ENCODE measurements around the gene CCDC180.

CCDC180 gene

GRCh38 chr9:97293818-97294217 lies 13.6 kb upstream of the CCDC180 start:
- Histone ChIP-seq H3K9ac (ENCODE audit: low read depth, low read length) (no peak overlapping the region), H3K27ac (ENCODE audit: low read length) (no peak overlapping the region), H3K36me3 (ENCODE audit: insufficient read depth, low read depth, low read length) (peaks cover 60% of the 10 kb centered on the region), H3K4me1 (ENCODE audit: insufficient read depth, low read length) (no peaks in the 10 kb centered on the region), H3K27me3 (ENCODE audit: insufficient read depth, low read length) (no peaks in the 10 kb centered on the region), H3K4me3 (ENCODE audit: low read length) (no peak overlapping the region), H3K9me3 (ENCODE audit: insufficient read depth, low read depth, low read length) (peaks cover 5% of the 10 kb centered on the region; the same call in 1 of the 2 replicates)

GRCh38 chr9:97297889-97298288 lies 9.6 kb upstream of the CCDC180 start:
- H3K4me3 ChIP-seq (ENCODE audit: low read length) = no peak overlapping the region
- no peaks in the 10 kb centered on the region for H3K27me3 ChIP-seq (ENCODE audit: insufficient read depth, low read length)
- H3K9me3 ChIP-seq (ENCODE audit: insufficient read depth, low read depth, low read length) = peaks cover 8% of the 10 kb centered on the region; the same call in 1 of the 2 replicates
- no peak overlapping the region for H3K9ac ChIP-seq (ENCODE audit: low read depth, low read length)
- no peak overlapping the region for H3K27ac ChIP-seq (ENCODE audit: low read length)
- H3K4me1 ChIP-seq (ENCODE audit: insufficient read depth, low read length) = no peaks in the 10 kb centered on the region
- H3K36me3 ChIP-seq (ENCODE audit: insufficient read depth, low read depth, low read length) = peaks cover 32% of the 10 kb centered on the region

DNA sequence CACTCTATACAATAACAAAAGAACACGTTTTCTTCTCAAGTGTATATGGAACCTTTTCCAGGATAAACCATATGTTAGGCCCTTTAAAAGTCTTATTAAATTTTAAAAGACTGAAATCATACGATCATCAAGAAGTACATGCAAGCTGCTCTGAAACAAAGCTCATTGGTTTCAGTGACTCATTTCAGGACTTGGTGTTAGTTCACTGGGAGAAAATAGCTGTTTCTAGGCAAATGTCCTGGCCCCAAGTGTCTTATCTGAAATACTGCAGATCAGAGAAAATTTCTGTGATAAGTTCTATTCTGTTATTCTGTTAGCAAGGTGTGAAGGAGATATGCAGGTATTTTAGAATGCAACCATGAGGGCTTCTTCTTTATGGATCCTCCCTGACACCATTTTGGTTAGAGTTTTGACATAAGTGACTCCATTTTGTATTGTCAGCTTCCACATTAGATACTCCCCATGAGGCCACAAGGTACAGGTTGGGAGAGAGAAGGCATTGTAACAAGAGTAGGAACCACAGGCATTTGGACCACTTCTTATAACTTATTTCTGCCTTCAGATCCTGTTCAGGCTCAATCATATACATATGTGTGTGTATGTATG lies 7.5 kb upstream of the CCDC180 start:
- H3K4me3 ChIP-seq (ENCODE audit: low read length) = no peak overlapping the region
- H3K27me3 ChIP-seq (ENCODE audit: insufficient read depth, low read length) = no peaks in the 10 kb centered on the region
- H3K27ac ChIP-seq (ENCODE audit: low read length) = no peak overlapping the region
- H3K4me1 ChIP-seq (ENCODE audit: insufficient read depth, low read length) = no peaks in the 10 kb centered on the region
- H3K9ac ChIP-seq (ENCODE audit: low read depth, low read length) = no peak overlapping the region
- peaks cover 13% of the 10 kb centered on the region for H3K36me3 ChIP-seq (ENCODE audit: insufficient read depth, low read depth, low read length)
- H3K9me3 ChIP-seq (ENCODE audit: insufficient read depth, low read depth, low read length) = peaks cover 8% of the 10 kb centered on the region; the same call in 1 of the 2 replicates

DNA sequence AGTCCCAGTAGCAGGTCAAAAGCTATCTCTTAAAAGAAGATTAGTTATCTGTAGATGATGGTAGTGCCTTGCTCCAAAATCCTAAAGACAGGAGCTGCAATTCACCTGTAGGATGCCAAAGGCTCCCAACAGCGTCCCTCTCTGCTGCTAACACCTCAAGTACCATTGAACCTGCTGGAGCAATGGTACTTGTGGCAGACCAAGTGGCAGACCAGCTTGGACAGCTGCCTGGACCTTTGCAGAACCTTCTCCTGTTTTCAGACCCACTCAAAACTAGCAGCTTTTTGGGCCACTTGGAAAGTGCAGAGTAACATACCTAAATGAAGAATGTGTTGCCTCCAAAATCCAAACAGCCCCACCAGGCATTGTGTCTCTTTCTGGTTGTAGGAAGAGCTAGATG lies 6.9 kb upstream of the CCDC180 start:
- Histone ChIP-seq H3K4me1 (ENCODE audit: insufficient read depth, low read length) (no peaks in the 10 kb centered on the region), H3K36me3 (ENCODE audit: insufficient read depth, low read depth, low read length) (peaks cover 6% of the 10 kb centered on the region; the same call in 1 of the 2 replicates), H3K9me3 (ENCODE audit: insufficient read depth, low read depth, low read length) (peaks cover 8% of the 10 kb centered on the region; the same call in 1 of the 2 replicates)

GRCh38 chr9:97301974-97302373 lies 5.5 kb upstream of the CCDC180 start:
- Histone ChIP-seq H3K9ac (ENCODE audit: low read depth, low read length) (no peak overlapping the region), H3K9me3 (ENCODE audit: insufficient read depth, low read depth, low read length) (peaks cover 8% of the 10 kb centered on the region; the same call in 1 of the 2 replicates)

More for the DNA sequence above, 6.9 kb upstream of the CCDC180 start:
- Histone ChIP-seq H3K9ac (ENCODE audit: low read depth, low read length) (no peak overlapping the region), H3K27ac (ENCODE audit: low read length) (no peak overlapping the region), H3K27me3 (ENCODE audit: insufficient read depth, low read length) (no peaks in the 10 kb centered on the region), H3K4me3 (ENCODE audit: low read length) (no peak overlapping the region)

DNA sequence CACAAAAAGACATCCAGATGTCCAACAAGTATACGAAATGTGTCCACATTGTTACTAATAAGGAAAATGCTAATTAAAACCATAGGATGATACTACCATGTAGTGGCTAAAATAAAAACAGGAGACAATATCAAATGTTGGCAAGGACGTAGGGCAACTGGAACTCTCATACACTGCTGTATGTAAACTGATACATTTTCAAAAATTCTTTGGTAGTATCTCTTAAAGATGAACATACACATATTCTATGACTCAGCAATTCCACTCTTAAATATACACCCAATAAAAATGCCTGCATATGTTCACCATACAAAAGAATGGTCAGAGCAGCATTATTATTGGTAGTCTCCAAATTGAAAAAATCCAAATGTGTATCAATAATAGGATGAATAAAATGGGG lies 2.9 kb upstream of the CCDC180 start:
- peaks cover 3% of the 10 kb centered on the region; the same call in 1 of the 2 replicates for H3K9me3 ChIP-seq (ENCODE audit: insufficient read depth, low read depth, low read length)
- H3K27me3 ChIP-seq (ENCODE audit: insufficient read depth, low read length) = no peaks in the 10 kb centered on the region
- no peak overlapping the region for H3K27ac ChIP-seq (ENCODE audit: low read length)
- H3K4me3 ChIP-seq (ENCODE audit: low read length) = no peak overlapping the region
- no peak overlapping the region for H3K9ac ChIP-seq (ENCODE audit: low read depth, low read length)
- H3K4me1 ChIP-seq (ENCODE audit: insufficient read depth, low read length) = peaks cover 5% of the 10 kb centered on the region; the same call in 1 of the 2 replicates
- H3K36me3 ChIP-seq (ENCODE audit: insufficient read depth, low read depth, low read length) = no peaks in the 10 kb centered on the region

More at GRCh38 chr9:97301974-97302373, 5.5 kb upstream of the CCDC180 start:
- H3K27ac ChIP-seq (ENCODE audit: low read length) = no peak overlapping the region
- H3K36me3 ChIP-seq (ENCODE audit: insufficient read depth, low read depth, low read length) = no peaks in the 10 kb centered on the region
- no peak overlapping the region for H3K4me3 ChIP-seq (ENCODE audit: low read length)
- no peaks in the 10 kb centered on the region for H3K27me3 ChIP-seq (ENCODE audit: insufficient read depth, low read length)
- peaks cover 5% of the 10 kb centered on the region; the same call in 1 of the 2 replicates for H3K4me1 ChIP-seq (ENCODE audit: insufficient read depth, low read length)

DNA sequence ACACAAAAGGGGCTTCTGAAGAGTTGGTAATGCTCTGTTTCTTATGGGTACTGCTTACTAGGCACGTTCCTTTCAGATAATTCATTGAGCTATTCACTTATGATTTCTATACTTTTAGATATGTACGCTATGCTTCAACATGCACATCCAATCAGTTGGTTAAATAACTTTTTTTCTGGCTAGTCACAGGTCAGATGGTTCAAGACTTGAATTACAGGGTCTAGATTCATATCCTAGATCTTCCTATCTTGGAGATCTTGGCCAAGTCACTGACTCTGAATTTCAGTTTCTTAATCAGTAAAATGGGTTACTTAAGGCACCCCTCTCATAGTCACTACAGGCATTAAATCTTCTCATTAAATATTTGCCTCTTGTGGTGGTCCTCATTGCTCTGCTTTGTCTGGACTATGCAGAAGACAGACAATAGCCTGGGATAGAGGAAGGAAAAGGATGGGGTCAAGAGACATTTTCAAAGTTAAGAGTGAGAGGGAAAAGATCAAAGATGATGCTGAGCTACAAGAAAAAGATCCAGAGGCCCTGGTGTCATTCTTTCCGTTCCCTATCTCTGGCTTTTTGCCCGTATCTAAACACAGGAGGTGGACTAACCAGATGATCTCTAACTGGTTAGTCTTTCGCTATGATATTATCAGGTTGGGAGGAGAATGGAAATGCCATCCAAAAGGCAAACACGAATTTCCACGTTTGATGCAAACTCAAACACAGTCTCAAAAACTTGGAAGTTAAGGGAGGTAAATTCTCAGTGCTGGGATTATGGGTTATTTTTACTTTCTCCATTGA lies 1.8 kb upstream of the CCDC180 start:
- peaks cover 3% of the 10 kb centered on the region; the same call in 1 of the 2 replicates for H3K9me3 ChIP-seq (ENCODE audit: insufficient read depth, low read depth, low read length)
- no peak overlapping the region for H3K9ac ChIP-seq (ENCODE audit: low read depth, low read length)
- peaks cover 5% of the 10 kb centered on the region; the same call in 1 of the 2 replicates for H3K4me1 ChIP-seq (ENCODE audit: insufficient read depth, low read length)
- H3K36me3 ChIP-seq (ENCODE audit: insufficient read depth, low read depth, low read length) = no peaks in the 10 kb centered on the region
- H3K27ac ChIP-seq (ENCODE audit: low read length) = no peak overlapping the region
- H3K27me3 ChIP-seq (ENCODE audit: insufficient read depth, low read length) = no peaks in the 10 kb centered on the region
- no peak overlapping the region for H3K4me3 ChIP-seq (ENCODE audit: low read length)

- no peaks in the 10 kb centered on the region for H3K27me3 ChIP-seq (ENCODE audit: insufficient read depth, low read length)
- peak overlapping the region; percentile 45; the same call in 1 of the 2 replicates for H3K9ac ChIP-seq (ENCODE audit: low read depth, low read length)
- H3K27ac ChIP-seq (ENCODE audit: low read length) = no peak overlapping the region
- H3K36me3 ChIP-seq (ENCODE audit: insufficient read depth, low read depth, low read length) = no peaks in the 10 kb centered on the region
- H3K4me3 ChIP-seq (ENCODE audit: low read length) = peak overlapping the region; percentile 43; the same call in 1 of the 2 replicates
- H3K9me3 ChIP-seq (ENCODE audit: insufficient read depth, low read depth, low read length) = no peaks in the 10 kb centered on the region; the same call in 1 of the 2 replicates
- H3K4me1 ChIP-seq (ENCODE audit: insufficient read depth, low read length) = peaks cover 5% of the 10 kb centered on the region; the same call in 1 of the 2 replicates
Observed at GRCh38 chr9:97307091-97307490, 368 bp upstream of the CCDC180 start.

- H3K27me3 ChIP-seq (ENCODE audit: insufficient read depth, low read length) = no peaks in the 10 kb centered on the region
- no peak overlapping the region for H3K4me3 ChIP-seq (ENCODE audit: low read length)
- H3K9ac ChIP-seq (ENCODE audit: low read depth, low read length) = no peak overlapping the region
Observed at GRCh38 chr9:97309260-97309659, 1.8 kb downstream of the CCDC180 start.

GRCh38 chr9:97310023-97310422 lies 2.6 kb downstream of the CCDC180 start:
- peaks cover 13% of the 10 kb centered on the region; the same call in 1 of the 2 replicates for H3K36me3 ChIP-seq (ENCODE audit: insufficient read depth, low read depth, low read length)
- no peaks in the 10 kb centered on the region for H3K9me3 ChIP-seq (ENCODE audit: insufficient read depth, low read depth, low read length)
- peaks cover 5% of the 10 kb centered on the region; the same call in 1 of the 2 replicates for H3K4me1 ChIP-seq (ENCODE audit: insufficient read depth, low read length)

More at GRCh38 chr9:97309260-97309659, 1.8 kb downstream of the CCDC180 start:
- Histone ChIP-seq H3K9me3 (ENCODE audit: insufficient read depth, low read depth, low read length) (no peaks in the 10 kb centered on the region), H3K27ac (ENCODE audit: low read length) (no peak overlapping the region), H3K4me1 (ENCODE audit: insufficient read depth, low read length) (peaks cover 5% of the 10 kb centered on the region; the same call in 1 of the 2 replicates), H3K36me3 (ENCODE audit: insufficient read depth, low read depth, low read length) (peaks cover 8% of the 10 kb centered on the region; the same call in 1 of the 2 replicates)

GRCh38 chr9:97310896-97311295 lies 3.4 kb downstream of the CCDC180 start:
- H3K27ac ChIP-seq (ENCODE audit: low read length) = no peak overlapping the region
- peaks cover 13% of the 10 kb centered on the region; the same call in 1 of the 2 replicates for H3K36me3 ChIP-seq (ENCODE audit: insufficient read depth, low read depth, low read length)

More at GRCh38 chr9:97310023-97310422, 2.6 kb downstream of the CCDC180 start:
- H3K4me3 ChIP-seq (ENCODE audit: low read length) = no peak overlapping the region
- H3K27me3 ChIP-seq (ENCODE audit: insufficient read depth, low read length) = no peaks in the 10 kb centered on the region
- no peak overlapping the region for H3K27ac ChIP-seq (ENCODE audit: low read length)
- no peak overlapping the region for H3K9ac ChIP-seq (ENCODE audit: low read depth, low read length)

More at GRCh38 chr9:97310896-97311295, 3.4 kb downstream of the CCDC180 start:
- Histone ChIP-seq H3K4me1 (ENCODE audit: insufficient read depth, low read length) (peaks cover 5% of the 10 kb centered on the region; the same call in 1 of the 2 replicates), H3K27me3 (ENCODE audit: insufficient read depth, low read length) (no peaks in the 10 kb centered on the region), H3K4me3 (ENCODE audit: low read length) (no peak overlapping the region), H3K9me3 (ENCODE audit: insufficient read depth, low read depth, low read length) (no peaks in the 10 kb centered on the region), H3K9ac (ENCODE audit: low read depth, low read length) (no peak overlapping the region)
